ENCODE measurements around the gene MAJIN.
"Not testable (repeated sequence)": the region's sequence is repeated elsewhere in the genome, so short reads cannot be mapped to it uniquely, and the experiment has no call there.

Gene MAJIN

GRCh38 chr11:64971421-64972233 is at the start of gene MAJIN:
TSS of gene MAJIN (minus strand) at chr11:64972108. CDS start at chr11:64959405, 12,703 bp downstream.
- DNase-seq, result peak; percentile 88

- DNase-seq, result no peak
Observed at GRCh38 chr11:65021509-65021908, 49.6 kb upstream of the MAJIN start.

DNA sequence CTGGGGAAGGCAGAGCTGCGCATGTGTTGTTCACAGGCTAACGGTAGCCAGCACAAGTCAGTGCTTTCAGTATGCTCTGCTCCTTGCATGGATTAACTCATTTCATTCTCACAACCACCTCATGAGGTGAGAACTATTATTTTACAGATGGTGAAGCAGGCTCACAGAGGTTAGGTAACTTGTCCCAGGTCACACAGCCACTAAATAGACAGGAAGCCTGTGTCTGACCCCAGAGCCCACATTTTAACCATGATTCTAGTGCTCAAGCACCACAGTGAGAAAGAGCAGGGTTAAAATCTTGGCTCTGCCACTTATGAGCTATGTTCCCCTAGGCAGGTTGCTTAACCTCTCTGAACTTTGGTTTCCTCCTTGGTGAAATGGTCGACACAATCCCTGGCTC is 49.1 kb upstream of the MAJIN start:
- no peak for DNase-seq

GRCh38 chr11:65019824-65020223 is 47.9 kb upstream of the MAJIN start:
- DNase-seq, result no peak

GRCh38 chr11:65017937-65018336 is 46.0 kb upstream of the MAJIN start:
- no peak for DNase-seq

GRCh38 chr11:65016705-65017104 is 44.8 kb upstream of the MAJIN start:
- DNase-seq, result no peak

GRCh38 chr11:65014726-65015227 is 42.9 kb upstream of the MAJIN start:
- DNase-seq, result no peak

DNA sequence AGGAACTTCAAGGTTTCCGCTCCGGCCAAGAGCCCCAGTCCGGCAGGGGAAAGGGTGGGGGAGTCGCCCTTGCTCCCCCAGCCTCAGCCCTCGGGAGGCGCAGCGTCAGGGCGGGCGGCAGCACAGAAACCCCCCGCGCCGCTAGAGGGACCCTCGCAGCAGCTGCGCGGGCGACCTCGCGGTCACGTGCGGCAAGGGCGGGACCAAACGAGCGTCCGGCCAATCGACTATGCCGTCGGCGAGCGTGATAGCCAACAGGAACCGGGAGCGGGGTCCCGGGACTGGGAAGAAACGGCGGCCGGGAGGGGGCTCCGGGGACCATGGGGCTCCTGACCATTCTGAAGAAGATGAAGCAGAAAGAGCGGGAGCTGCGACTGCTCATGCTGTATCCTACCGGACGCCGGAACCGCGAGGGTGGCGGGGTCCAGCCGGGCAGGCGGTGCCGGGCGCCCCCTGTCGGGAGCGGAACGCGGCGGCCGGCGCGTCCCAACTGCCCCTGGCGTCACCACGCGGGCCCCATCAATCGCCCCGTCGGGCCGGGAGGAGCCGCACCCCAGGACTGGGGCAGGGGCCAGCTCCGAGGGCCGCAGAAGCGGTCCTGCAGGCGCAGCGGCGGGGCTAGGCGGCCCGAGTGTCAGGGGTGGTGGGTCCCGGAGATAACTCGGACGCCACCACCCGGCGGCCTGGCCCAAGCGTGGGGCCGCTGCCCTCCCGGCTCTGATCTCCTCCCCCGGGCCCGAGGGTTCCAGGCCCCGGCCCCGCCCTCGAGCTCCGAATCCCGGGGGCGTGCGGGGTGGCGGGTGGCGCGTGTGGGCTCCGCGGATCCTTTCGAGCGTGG is 42.2 kb upstream of the MAJIN start, which contains the start of gene ARL2:
TSS of gene ARL2 (plus strand) at position 273 of the 838 bp plus-strand sequence. CDS start at position 321, 48 bp downstream.
- peak; percentile 96 for DNase-seq

DNA sequence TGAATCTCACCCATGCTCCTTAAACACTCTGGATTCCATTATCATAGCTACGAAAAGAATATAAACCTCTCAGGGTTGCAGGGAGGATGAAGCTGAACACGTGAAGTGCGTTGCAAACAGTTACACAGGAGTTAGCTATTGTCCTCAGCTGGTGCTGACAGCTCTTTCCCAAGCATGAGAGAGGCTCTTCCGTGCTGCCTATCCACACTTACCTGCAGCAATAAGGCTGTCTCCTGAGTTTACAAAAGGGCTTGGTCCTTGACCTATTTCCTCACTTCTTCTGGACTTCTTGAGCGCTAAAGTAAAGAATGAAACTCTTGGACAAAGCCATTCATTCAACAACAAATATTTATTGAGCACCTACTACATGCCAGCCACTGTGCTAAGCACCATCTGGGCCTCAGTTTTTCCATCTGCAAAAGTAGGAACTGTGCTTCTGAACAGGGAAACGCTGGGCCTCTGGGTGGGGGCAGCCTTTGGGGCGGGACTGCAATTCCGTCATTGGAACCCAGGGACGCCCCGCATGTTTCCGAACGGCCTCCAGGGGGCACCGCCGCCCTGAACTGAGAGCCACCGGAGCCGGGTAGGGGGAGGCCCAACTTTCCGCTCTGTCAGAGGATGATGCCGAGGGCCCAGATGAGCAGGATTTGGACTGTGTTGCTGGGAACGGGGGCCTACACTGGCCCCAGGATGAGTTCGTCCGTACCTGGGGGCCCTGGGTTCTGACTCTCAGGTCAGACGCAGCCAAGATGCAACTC is 41.4 kb upstream of the MAJIN start:
- DNase-seq, result peak; percentile 95

- DNase-seq, result no peak
Observed at GRCh38 chr11:65008873-65009272, 37.0 kb upstream of the MAJIN start.

GRCh38 chr11:65008016-65008415 is 36.1 kb upstream of the MAJIN start:
- DNase-seq, result no peak

DNA sequence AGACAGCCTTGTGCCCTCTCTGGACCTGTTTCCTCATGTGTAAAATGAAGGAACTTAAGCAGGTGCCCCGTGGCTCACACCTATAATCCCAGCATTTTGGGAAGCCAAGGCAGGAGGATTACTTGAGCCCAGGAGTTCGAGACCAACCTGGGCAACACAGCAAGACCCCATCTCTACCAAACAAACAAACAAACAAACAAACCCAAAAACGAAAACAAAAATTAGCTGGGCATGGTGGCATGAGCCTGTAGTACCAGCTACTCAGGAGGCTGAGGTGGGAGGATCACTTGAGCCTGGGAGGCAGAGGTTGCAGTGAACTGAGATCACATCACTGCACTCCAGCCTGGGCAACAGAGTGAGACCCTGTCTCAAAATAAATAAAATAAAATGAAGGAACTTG is 32.1 kb upstream of the MAJIN start:
- DNase-seq, result not testable (repeated sequence)

- DNase-seq, result no peak
Observed at GRCh38 chr11:65003282-65003681, 31.4 kb upstream of the MAJIN start.

DNA sequence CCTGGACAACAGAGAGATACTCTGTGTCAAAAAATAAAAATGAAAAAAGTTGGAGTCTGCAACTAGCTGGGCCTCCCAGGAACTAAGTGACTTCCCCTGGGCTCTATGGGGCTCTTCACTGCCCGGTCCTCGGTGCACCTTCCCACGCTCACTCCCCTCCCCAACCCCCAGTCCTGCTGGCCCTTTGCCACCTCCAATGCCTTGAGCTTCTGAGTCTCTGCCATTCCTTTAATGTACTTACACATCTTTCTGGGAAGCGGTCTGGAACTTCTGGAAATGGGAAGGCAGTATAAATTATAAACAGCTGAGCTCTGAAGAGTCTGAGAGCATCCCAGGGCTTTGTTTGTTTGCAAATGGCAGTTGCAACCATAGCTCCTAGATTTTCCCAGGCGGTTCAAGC is 30.8 kb upstream of the MAJIN start:
- DNase-seq, result no peak

- no peak for DNase-seq
Observed at GRCh38 chr11:64999478-64999877, 27.6 kb upstream of the MAJIN start.

GRCh38 chr11:64998690-64999431 is 27.0 kb upstream of the MAJIN start:
- no peak for DNase-seq

GRCh38 chr11:64998141-64998540 is 26.2 kb upstream of the MAJIN start:
- no peak for DNase-seq

DNA sequence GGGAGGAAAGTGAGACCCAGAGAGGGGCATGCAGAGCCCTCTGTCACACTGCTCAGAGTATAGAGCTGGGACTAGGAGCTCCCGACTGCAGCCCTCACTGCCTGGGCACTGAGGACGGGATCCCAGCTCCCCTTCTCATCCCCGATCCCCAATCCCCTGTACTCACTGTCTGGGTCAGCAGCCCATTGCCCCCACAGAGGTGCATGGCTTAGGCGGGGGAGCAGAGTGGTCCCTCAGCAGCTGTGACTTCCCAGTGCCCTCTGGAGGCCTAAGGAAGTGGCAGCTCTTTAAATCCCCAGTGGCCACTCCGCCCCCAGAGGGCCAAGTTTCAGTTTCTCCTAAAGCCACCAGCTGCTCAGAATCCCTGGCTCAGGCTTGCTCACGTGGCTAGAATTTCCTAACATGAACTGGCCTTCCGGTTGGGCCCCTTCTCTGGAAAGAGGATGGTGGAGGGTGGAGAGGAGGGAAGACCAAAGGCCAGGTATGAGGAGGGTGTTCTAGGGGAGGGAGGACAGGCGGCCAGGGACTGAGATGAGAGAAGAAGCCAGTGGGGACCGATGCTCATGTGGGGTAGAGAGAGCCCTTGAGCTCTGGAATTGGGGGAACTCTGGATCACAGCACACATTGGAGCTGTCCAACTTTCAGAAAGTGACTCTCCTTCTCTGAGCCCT is 24.9 kb upstream of the MAJIN start, which contains the start of gene BATF2:
TSS of gene BATF2 (minus strand) at position 262 of the 671 bp plus-strand sequence. CDS start at position 205, 57 bp downstream.
- DNase-seq, result peak; percentile 73

DNA sequence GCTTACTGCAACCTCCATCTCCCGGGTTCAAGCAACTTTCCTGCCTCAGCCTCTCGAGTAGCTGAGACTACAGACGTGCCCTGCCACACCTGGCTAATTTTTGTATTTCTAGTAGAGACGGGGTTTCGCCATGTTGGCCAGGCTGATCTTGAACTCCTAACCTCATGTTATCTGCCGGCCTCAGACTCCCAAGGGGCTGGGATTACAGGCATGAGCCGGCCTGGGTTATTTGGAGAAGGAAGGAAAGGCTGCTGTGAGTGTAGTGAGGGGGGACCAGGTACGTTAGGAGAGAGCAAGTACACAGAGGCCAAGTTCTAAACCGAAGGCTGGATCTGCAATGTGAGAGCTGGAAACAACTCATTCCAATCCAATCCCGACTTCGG is 24.4 kb upstream of the MAJIN start:
- DNase-seq, result no peak

DNA sequence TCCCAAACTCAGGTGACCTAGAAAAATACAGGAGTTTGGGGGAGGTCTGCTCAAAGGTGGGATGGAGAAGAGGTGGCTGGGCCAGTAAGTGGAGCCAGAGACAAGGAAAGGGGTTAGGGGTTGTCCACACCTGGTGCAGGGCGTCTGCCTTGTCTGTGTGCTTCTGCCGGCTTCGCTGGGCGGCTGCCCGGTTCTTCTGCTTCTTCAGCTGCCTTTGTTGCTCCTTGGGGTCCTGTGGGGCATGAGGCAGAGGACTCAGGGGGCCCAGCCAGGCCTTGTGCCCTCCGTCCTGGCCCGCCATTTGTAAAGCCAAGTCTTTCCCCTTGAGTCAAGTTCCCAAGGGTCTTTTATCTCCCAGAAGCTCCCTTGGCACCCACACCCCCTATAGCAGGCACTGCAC is 22.4 kb upstream of the MAJIN start:
- DNase-seq, result no peak

DNA sequence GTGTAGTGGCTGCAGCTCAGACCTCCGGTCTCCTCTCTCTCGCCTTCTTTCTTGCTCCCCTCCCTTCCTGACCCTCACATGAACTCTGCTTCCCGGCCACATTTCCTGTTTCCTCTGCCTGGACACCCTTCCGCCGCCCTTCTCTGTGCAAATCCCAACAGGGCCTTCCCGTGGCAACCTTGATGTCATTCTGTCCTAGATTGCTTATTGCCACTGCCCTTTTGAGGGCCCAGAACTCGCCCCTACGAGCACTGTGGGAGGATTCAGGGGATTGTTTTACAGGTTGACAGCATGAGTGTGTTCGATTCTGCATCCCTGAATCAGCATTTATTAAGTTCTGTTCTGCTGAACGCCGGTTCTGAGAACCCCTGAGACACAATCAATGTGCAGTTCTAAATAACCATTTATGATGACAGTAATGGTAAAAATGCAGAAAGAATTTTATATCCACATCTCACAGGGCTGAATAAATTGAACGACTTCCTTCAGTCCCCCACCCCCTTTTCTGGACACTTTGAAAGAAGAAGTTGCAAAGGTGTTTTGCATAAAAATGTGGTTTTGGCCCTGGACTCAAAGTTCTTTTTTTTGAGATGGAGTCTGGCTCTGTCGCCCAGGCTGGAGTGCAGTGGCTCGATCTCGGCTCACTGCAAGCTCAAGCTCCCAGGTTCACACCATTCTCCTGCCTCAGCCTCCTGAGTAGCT is 18.5 kb upstream of the MAJIN start:
- DNase-seq, result peak; percentile 78
